Fibroblast of lung (primary cell): ENCODE measurements around the gene ANLN. TPM values are rescaled to one million over a fixed set of nuclear protein-coding genes. Genes with fewer than 3 reads are reported as not detected.

Experiments used
- DNase-seq, 2 donors: peaks; one replicate each; pipeline versions ENCODE4 v3.0.0 to v3.0.0-alpha.2; 2010; ENCODE audit warnings: low read depth in 2 of 2
- H2AFZ ChIP-seq: 2 replicates; pipeline ENCODE4 v1.5.1; 2012; ENCODE audit warnings: low read length, control low read depth, inconsistent platforms
- H3K27ac ChIP-seq: 2 replicates; pipeline ENCODE4 v1.5.1; 2011; ENCODE audit warnings: low read length, control low read depth; ENCODE audit not compliant: insufficient read depth
- H3K27me3 ChIP-seq: 2 replicates; pipeline ENCODE4 v1.5.1; 2011; ENCODE audit warnings: mild to moderate bottlenecking, low read length; ENCODE audit not compliant: control insufficient read depth, insufficient read depth
- H3K36me3 ChIP-seq: 2 replicates; pipeline ENCODE4 v1.5.1; 2011; ENCODE audit warnings: low read length; ENCODE audit not compliant: control insufficient read depth, insufficient read depth
- H3K4me1 ChIP-seq: 2 replicates; pipeline ENCODE4 v1.5.1; 2011; ENCODE audit warnings: low read length; ENCODE audit not compliant: control insufficient read depth, insufficient read depth; ENCODE audit errors: extremely low read depth
- H3K4me2 ChIP-seq: 2 replicates; pipeline ENCODE4 v1.5.1; 2011; ENCODE audit warnings: low read length, control low read depth; ENCODE audit not compliant: insufficient read depth; ENCODE audit errors: extremely low read depth
- H3K4me3 ChIP-seq, 4 experiments: fragments of 200-600 bp in 1 of 4; sonication (generic) in 1 of 4; replicated peaks in 1 of 4; 2 replicates each; pipeline ENCODE4 v1.5.1; 2011 to 2016; ENCODE audit warnings: low read length in 4 of 4, low read depth in 3 of 4, mild to moderate bottlenecking in 3 of 4, control low read depth in 2 of 4, inconsistent platforms in 1 of 4, mixed read lengths in 1 of 4; ENCODE audit not compliant: insufficient read depth in 1 of 4; ENCODE audit errors: control extremely low read depth in 1 of 4
- H3K79me2 ChIP-seq: 2 replicates; pipeline ENCODE4 v1.5.1; 2012; ENCODE audit warnings: mild to moderate bottlenecking, low read length, inconsistent platforms; ENCODE audit not compliant: control insufficient read depth, insufficient read depth
- H3K9ac ChIP-seq: 2 replicates; pipeline ENCODE4 v1.5.1; 2011; ENCODE audit warnings: mild to moderate bottlenecking, low read length, control low read depth; ENCODE audit not compliant: insufficient read depth
- H3K9me3 ChIP-seq: 2 replicates; pipeline ENCODE4 v1.5.1; 2012; ENCODE audit warnings: low read depth, low read length; ENCODE audit not compliant: control insufficient read depth, insufficient read depth
- H4K20me1 ChIP-seq: 2 replicates; pipeline ENCODE4 v1.5.1; 2011; ENCODE audit warnings: low read length; ENCODE audit not compliant: control insufficient read depth, insufficient read depth; ENCODE audit errors: extremely low read depth
- EZH2 ChIP-seq: IDR thresholded peaks from 2 replicates; pipeline ENCODE4 v1.5.1; 2012; ENCODE audit warnings: low read length, control low read depth, mild to moderate bottlenecking; ENCODE audit errors: missing control alignments
- polyA plus RNA-seq, 2 donors: library from polyadenylated mRNA; depleted of rRNA in 1 of 2; stranded (reverse) in 1 of 2; unstranded in 1 of 2; fragments of >200 nt; gene quantifications; 2 replicates each; pipeline ENCODE4 v1.2.1, GENCODE V29; 2011 to 2012; ENCODE audit warnings: missing spikeins in 1 of 2
- total RNA-seq: library from RNA; depleted of rRNA; stranded (reverse); fragments of >200 nt; gene quantifications from 2 replicates; pipeline ENCODE4 v1.2.1, GENCODE V29; 2014
- TF ChIP-seq, protein P1 (sequence below), 2 donors: IDR thresholded peaks in 1 of 2; conservative IDR thresholded peaks in 1 of 2; 1 replicate in 1 of 2; 2 replicates in 1 of 2; pipeline ENCODE4 v1.5.1; 2011 to 2012; ENCODE audit warnings: low read length in 2 of 2, control low read depth in 1 of 2, inconsistent platforms in 1 of 2, low read depth in 1 of 2, mild to moderate bottlenecking in 1 of 2

Gene ANLN
- total and polyA plus RNA-seq, 2 donors (not counting 1 experiment from before 2014, with no cell fraction given) = 21.5 to 25.3 TPM

DNA sequence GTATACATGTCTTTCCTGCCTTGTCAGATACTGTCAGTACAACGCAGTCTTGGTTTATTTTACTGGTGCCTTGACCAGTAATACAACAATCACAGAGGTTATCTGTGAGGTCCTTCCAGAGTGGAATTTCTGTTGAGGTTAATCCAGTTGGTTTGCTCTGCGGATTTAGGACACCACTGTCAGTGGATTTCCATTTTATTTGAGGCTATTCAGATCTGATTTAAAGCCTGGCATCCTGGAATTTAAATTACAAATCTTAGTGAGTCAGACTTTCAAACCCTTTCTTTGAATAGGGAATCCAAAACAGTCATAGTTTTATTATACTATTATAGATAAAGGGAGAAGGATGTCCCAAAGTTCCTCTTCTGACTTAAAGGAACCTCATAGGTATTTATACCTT, 40.5 kb downstream of the ANLN start:
- Histone ChIP-seq H3K36me3 (no peaks in the 10 kb centered on the region), H3K27me3 (no peaks in the 10 kb centered on the region), H3K9me3 (no peaks in the 10 kb centered on the region), H3K79me2 (peaks cover 9% of the 10 kb centered on the region), H3K4me3 (no peak overlapping the region), H2AFZ (peak overlapping the region; percentile 1), H4K20me1 (no peaks in the 10 kb centered on the region), H3K9ac (no peak overlapping the region), H3K27ac (no peak overlapping the region), H3K4me1 (no peaks in the 10 kb centered on the region), H3K4me2 (no peak overlapping the region)
- peak in 1 of 2 donors; percentile 34 for DNase-seq
- no peak for TF ChIP-seq EZH2
- TF ChIP-seq, protein P1, sequence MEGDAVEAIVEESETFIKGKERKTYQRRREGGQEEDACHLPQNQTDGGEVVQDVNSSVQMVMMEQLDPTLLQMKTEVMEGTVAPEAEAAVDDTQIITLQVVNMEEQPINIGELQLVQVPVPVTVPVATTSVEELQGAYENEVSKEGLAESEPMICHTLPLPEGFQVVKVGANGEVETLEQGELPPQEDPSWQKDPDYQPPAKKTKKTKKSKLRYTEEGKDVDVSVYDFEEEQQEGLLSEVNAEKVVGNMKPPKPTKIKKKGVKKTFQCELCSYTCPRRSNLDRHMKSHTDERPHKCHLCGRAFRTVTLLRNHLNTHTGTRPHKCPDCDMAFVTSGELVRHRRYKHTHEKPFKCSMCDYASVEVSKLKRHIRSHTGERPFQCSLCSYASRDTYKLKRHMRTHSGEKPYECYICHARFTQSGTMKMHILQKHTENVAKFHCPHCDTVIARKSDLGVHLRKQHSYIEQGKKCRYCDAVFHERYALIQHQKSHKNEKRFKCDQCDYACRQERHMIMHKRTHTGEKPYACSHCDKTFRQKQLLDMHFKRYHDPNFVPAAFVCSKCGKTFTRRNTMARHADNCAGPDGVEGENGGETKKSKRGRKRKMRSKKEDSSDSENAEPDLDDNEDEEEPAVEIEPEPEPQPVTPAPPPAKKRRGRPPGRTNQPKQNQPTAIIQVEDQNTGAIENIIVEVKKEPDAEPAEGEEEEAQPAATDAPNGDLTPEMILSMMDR (conservative IDR thresholded peaks at IDR 0.05 in 1 of 2, IDR thresholded peaks at IDR 0.05 in 1 of 2; ENCODE audit: low read depth in 1 of 2, low read length in 2 of 2) = no peak

- no peaks in the 10 kb centered on the region for H3K36me3 ChIP-seq
- no peak overlapping the region for H3K9ac ChIP-seq
- peaks cover 9% of the 10 kb centered on the region for H3K79me2 ChIP-seq
- H3K27ac ChIP-seq = no peak overlapping the region
- H3K9me3 ChIP-seq = no peaks in the 10 kb centered on the region
- H3K4me2 ChIP-seq = no peak overlapping the region
- H4K20me1 ChIP-seq = no peaks in the 10 kb centered on the region
- DNase-seq = peak in 1 of 2 donors; percentile 12
- no peaks in the 10 kb centered on the region for H3K27me3 ChIP-seq
- no peak overlapping the region for H3K4me3 ChIP-seq
- TF ChIP-seq, protein P1 (conservative IDR thresholded peaks at IDR 0.05 in 1 of 2, IDR thresholded peaks at IDR 0.05 in 1 of 2; ENCODE audit: low read depth in 1 of 2, low read length in 2 of 2) = no peak
- TF ChIP-seq EZH2 = no peak
- peak overlapping the region; percentile 6 for H2AFZ ChIP-seq
- no peaks in the 10 kb centered on the region for H3K4me1 ChIP-seq
These were observed 41.2 kb downstream of the ANLN start for GRCh38 chr7:36430881-36431280.

DNA sequence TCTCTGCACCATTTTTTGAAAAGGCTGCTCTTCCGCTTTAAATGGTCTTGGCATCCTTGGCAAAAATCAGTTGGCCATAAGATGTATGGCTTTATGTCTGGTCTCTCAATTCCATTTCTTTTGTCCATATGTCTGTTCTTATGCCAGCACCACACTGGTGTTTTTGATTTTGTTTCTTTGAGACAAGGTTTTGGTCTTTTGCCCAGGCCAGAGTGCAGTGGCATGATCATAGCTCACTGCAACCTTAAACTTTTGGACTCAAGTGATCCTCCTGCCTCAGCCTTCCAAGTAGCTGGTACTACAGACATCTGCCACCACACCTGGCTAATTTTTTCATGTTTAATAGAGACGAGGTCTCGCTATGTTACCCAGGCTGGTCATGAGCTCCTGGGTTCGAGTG, 48.5 kb downstream of the ANLN start:
- no peak for TF ChIP-seq EZH2
- TF ChIP-seq, protein P1 (conservative IDR thresholded peaks at IDR 0.05 in 1 of 2, IDR thresholded peaks at IDR 0.05 in 1 of 2; ENCODE audit: low read depth in 1 of 2, low read length in 2 of 2) = no peak
- no peaks in the 10 kb centered on the region for H3K36me3 ChIP-seq
- H3K79me2 ChIP-seq = peaks cover 23% of the 10 kb centered on the region
- no peaks in the 10 kb centered on the region for H3K9me3 ChIP-seq
- no peak overlapping the region for H2AFZ ChIP-seq
- H3K4me2 ChIP-seq = no peak overlapping the region
- H3K4me1 ChIP-seq = no peaks in the 10 kb centered on the region
- DNase-seq = no peak
- no peaks in the 10 kb centered on the region for H4K20me1 ChIP-seq
- no peak overlapping the region for H3K4me3 ChIP-seq
- no peak overlapping the region for H3K27ac ChIP-seq
- no peak overlapping the region for H3K9ac ChIP-seq
- H3K27me3 ChIP-seq = no peaks in the 10 kb centered on the region
